GM06990 (cell line): ENCODE results near the gene SNW1.
"Not testable (repeated sequence)": the region's sequence is repeated elsewhere in the genome, so short reads cannot be mapped to it uniquely, and the experiment has no call there.

Source experiments
- DNase-seq: peaks from one replicate; pipeline ENCODE4 v3.0.0-alpha.2; 2011; ENCODE audit not compliant: insufficient read length; ENCODE audit errors: extremely low read depth
- H3K27me3 ChIP-seq: replicated peaks from 2 replicates; pipeline ENCODE4 v1.6.0; 2011; ENCODE audit warnings: low read length; ENCODE audit not compliant: control insufficient read depth, insufficient read depth
- H3K36me3 ChIP-seq: 2 replicates; pipeline ENCODE4 v1.5.1; 2011; ENCODE audit warnings: low read length; ENCODE audit not compliant: control insufficient read depth, insufficient read depth
- H3K4me3 ChIP-seq: replicated peaks from 2 replicates; pipeline ENCODE4 v1.5.1; 2011; ENCODE audit warnings: low read depth, mild to moderate bottlenecking, control low read depth, low read length
- TF ChIP-seq, protein P1 (sequence below): IDR thresholded peaks from 2 replicates; pipeline ENCODE4 v1.5.1; 2011; ENCODE audit warnings: low read length, control low read depth, mild to moderate bottlenecking, inconsistent platforms; ENCODE audit not compliant: insufficient read depth, poor library complexity, severe bottlenecking

SNW1 gene

GRCh38 chr14:77800814-77801213 lies 39.9 kb upstream of the SNW1 start:
- TF ChIP-seq, protein P1, sequence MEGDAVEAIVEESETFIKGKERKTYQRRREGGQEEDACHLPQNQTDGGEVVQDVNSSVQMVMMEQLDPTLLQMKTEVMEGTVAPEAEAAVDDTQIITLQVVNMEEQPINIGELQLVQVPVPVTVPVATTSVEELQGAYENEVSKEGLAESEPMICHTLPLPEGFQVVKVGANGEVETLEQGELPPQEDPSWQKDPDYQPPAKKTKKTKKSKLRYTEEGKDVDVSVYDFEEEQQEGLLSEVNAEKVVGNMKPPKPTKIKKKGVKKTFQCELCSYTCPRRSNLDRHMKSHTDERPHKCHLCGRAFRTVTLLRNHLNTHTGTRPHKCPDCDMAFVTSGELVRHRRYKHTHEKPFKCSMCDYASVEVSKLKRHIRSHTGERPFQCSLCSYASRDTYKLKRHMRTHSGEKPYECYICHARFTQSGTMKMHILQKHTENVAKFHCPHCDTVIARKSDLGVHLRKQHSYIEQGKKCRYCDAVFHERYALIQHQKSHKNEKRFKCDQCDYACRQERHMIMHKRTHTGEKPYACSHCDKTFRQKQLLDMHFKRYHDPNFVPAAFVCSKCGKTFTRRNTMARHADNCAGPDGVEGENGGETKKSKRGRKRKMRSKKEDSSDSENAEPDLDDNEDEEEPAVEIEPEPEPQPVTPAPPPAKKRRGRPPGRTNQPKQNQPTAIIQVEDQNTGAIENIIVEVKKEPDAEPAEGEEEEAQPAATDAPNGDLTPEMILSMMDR = no peak
- no peak for DNase-seq
- peak overlapping the region; percentile 83 for H3K4me3 ChIP-seq
- no peaks in the 10 kb centered on the region for H3K27me3 ChIP-seq
- no peaks in the 10 kb centered on the region for H3K36me3 ChIP-seq

GRCh38 chr14:77799863-77800730 lies 39.1 kb upstream of the SNW1 start, which contains the start of gene ADCK1:
Gene ADCK1, plus strand, starts transcription at chr14:77800109. Its CDS starts 18,870 bp downstream, at chr14:77818979.
- DNase-seq = peak; percentile 88
- no peaks in the 10 kb centered on the region for H3K36me3 ChIP-seq
- TF ChIP-seq, protein P1 = peak; percentile 45
- no peaks in the 10 kb centered on the region for H3K27me3 ChIP-seq
- H3K4me3 ChIP-seq = peak within 1 kb of the TSS; percentile 83

DNA sequence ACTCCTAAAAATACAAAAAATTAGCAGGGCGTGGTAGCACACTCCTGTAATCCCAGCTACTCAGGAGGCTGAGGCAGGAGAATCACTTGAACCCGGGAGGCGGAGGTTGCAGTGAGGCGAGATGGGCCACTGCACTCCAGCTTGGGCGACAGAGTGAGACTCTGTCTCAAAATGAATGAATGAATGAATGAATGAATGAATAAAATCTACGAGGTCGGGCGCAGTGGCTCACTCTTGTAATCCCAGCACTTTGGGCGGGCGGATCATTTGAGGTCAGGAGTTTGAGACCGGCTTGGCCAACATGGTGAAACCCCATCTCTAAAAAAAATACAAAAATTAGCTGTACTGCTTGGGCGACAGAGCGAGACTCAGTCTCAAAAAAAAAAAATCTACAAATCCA lies 38.5 kb upstream of the SNW1 start:
- H3K27me3 ChIP-seq, DNase-seq, H3K36me3 ChIP-seq: not testable (repeated sequence)
- peak overlapping the region; percentile 83 for H3K4me3 ChIP-seq

- H3K36me3 ChIP-seq = no peaks in the 10 kb centered on the region
- H3K4me3 ChIP-seq = no peak overlapping the region
- TF ChIP-seq, protein P1 = no peak
- DNase-seq = no peak
- H3K27me3 ChIP-seq = no peaks in the 10 kb centered on the region
Observed at GRCh38 chr14:77794357-77794756, 33.4 kb upstream of the SNW1 start.

GRCh38 chr14:77793255-77793654 lies 32.3 kb upstream of the SNW1 start:
- DNase-seq, H3K27me3 ChIP-seq, H3K4me3 ChIP-seq, H3K36me3 ChIP-seq: not testable (repeated sequence)

DNA sequence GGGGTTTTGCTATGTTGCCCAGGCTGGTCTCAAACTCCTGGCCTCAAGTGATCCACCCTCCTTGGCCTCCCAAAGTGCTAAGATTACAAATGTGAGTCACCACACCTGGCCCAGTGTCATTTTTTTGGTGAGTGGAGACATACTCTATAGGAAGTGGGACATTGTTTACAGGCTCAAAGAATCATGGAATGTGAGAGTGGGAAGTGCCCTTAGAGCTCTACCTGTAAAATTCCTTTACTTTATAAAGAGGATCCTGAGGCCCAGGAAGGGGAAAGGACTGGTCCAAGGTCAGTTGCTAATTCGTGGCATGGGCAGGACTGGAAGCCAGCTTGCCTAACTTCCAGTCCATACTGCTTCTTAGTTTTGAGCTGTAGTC lies 30.3 kb upstream of the SNW1 start:
- TF ChIP-seq, protein P1 = no peak
- no peaks in the 10 kb centered on the region for H3K27me3 ChIP-seq
- no peak overlapping the region for H3K4me3 ChIP-seq
- DNase-seq = no peak
- H3K36me3 ChIP-seq = no peaks in the 10 kb centered on the region
